DND-41 (cell line): ENCODE measurements around the gene UBE2N.
A peak's percentile ranks its signal among the peaks of the same experiment; 100 is the strongest.

Experiments used
- ATAC-seq: fragments of 200-7000 bp; cut with Tn5 transposase; 3 replicates; pipeline ENCODE4 v1.9.1; 2021; ENCODE audit warnings: low read depth; ENCODE audit not compliant: insufficient read depth
- DNase-seq: peaks from one replicate; pipeline ENCODE4 v3.0.0-alpha.2; 2020
- H2AFZ ChIP-seq: 2 replicates; pipeline ENCODE4 v1.6.0; 2012; ENCODE audit warnings: low read depth, low read length
- H3K27ac ChIP-seq: 2 replicates; pipeline ENCODE4 v1.5.1; 2012; ENCODE audit warnings: low read length, inconsistent platforms
- H3K27me3 ChIP-seq: fragments of 200-600 bp; sonication (generic); 2 replicates; pipeline ENCODE4 v1.6.0; 2012; ENCODE audit warnings: low read length, mild to moderate bottlenecking, inconsistent platforms; ENCODE audit not compliant: insufficient read depth, poor library complexity
- H3K36me3 ChIP-seq: 2 replicates; pipeline ENCODE4 v1.5.1; 2012; ENCODE audit warnings: low read length, inconsistent platforms; ENCODE audit not compliant: insufficient read depth
- H3K4me1 ChIP-seq: 2 replicates; pipeline ENCODE4 v1.5.1; 2012; ENCODE audit warnings: mild to moderate bottlenecking, low read length; ENCODE audit not compliant: insufficient read depth
- H3K4me2 ChIP-seq: 2 replicates; pipeline ENCODE4 v1.6.0; 2012; ENCODE audit warnings: mild to moderate bottlenecking, moderate library complexity, low read length, inconsistent platforms; ENCODE audit not compliant: insufficient read depth
- H3K4me3 ChIP-seq, 2 experiments: fragments of 200-600 bp in 1 of 2; shearing (Covaris generic) in 1 of 2; 2 replicates each; pipeline ENCODE4 v1.5.1; 2012 to 2016; ENCODE audit warnings: inconsistent platforms in 2 of 2, low read length in 2 of 2, mild to moderate bottlenecking in 2 of 2, low read depth in 1 of 2, moderate library complexity in 1 of 2
- H3K79me2 ChIP-seq: 2 replicates; pipeline ENCODE4 v1.6.0; 2012; ENCODE audit warnings: low read length, inconsistent platforms; ENCODE audit not compliant: insufficient read depth
- H3K9ac ChIP-seq: 2 replicates; pipeline ENCODE4 v1.6.0; 2012; ENCODE audit warnings: low read depth, mild to moderate bottlenecking, inconsistent platforms, low read length, moderate library complexity
- H3K9me3 ChIP-seq: 2 replicates; pipeline ENCODE4 v1.5.1; 2012; ENCODE audit warnings: low read length, moderate library complexity, mild to moderate bottlenecking, inconsistent platforms; ENCODE audit not compliant: insufficient read depth, severe bottlenecking
- H4K20me1 ChIP-seq: 2 replicates; pipeline ENCODE4 v1.6.0; 2012; ENCODE audit warnings: low read length; ENCODE audit not compliant: insufficient read depth
- CTCF ChIP-seq: IDR thresholded peaks from 2 replicates; pipeline ENCODE4 v1.5.1; 2012; ENCODE audit warnings: borderline replicate concordance, low read length, moderate library complexity, mild to moderate bottlenecking; ENCODE audit not compliant: poor library complexity, severe bottlenecking; ENCODE audit errors: extremely low read depth
- EZH2 ChIP-seq: IDR thresholded peaks from 3 replicates; pipeline ENCODE4 v1.6.1; 2012; ENCODE audit warnings: borderline replicate concordance, low read depth, mild to moderate bottlenecking, moderate library complexity, low read length, inconsistent platforms; ENCODE audit not compliant: severe bottlenecking

Gene UBE2N

GRCh38 chr12:93407963-93408283 is 33.8 kb downstream of the UBE2N start:
- TF ChIP-seq EZH2, result no peak
- no peak for TF ChIP-seq CTCF
- no peak overlapping the region for H3K4me3 ChIP-seq
- H3K4me2 ChIP-seq, result no peak overlapping the region
- no peaks in the 10 kb centered on the region for H3K4me1 ChIP-seq
- H2AFZ ChIP-seq, result no peak overlapping the region
- no peaks in the 10 kb centered on the region for H3K27me3 ChIP-seq
- peaks cover 37% of the 10 kb centered on the region for H3K79me2 ChIP-seq
- H3K36me3 ChIP-seq, result peaks cover 74% of the 10 kb centered on the region
- no peak overlapping the region for H3K27ac ChIP-seq
- no peaks in the 10 kb centered on the region for H3K9me3 ChIP-seq
- no peak for DNase-seq
- no peak for ATAC-seq
- peaks cover 29% of the 10 kb centered on the region for H4K20me1 ChIP-seq
- H3K9ac ChIP-seq, result no peak overlapping the region

GRCh38 chr12:93407054-93407962 is 34.4 kb downstream of the UBE2N start:
- DNase-seq, result no peak
- H3K36me3 ChIP-seq, result peaks cover 77% of the 10 kb centered on the region
- ATAC-seq, result peak; percentile 28; the same call in 2 of the 3 replicates
- H4K20me1 ChIP-seq, result peaks cover 27% of the 10 kb centered on the region
- peaks cover 31% of the 10 kb centered on the region for H3K79me2 ChIP-seq
- H3K4me2 ChIP-seq, result no peak overlapping the region
- H2AFZ ChIP-seq, result no peak overlapping the region
- H3K9ac ChIP-seq, result no peak overlapping the region
- H3K27ac ChIP-seq, result peak overlapping the region; percentile 32; the same call in 1 of the 2 replicates
- H3K4me3 ChIP-seq, result no peak overlapping the region
- no peaks in the 10 kb centered on the region for H3K9me3 ChIP-seq
- no peaks in the 10 kb centered on the region for H3K27me3 ChIP-seq
- TF ChIP-seq CTCF (no peak), EZH2 (no peak)
- H3K4me1 ChIP-seq, result no peaks in the 10 kb centered on the region

GRCh38 chr12:93404961-93405849 is 36.5 kb downstream of the UBE2N start:
- H3K36me3 ChIP-seq, result peaks cover 64% of the 10 kb centered on the region
- H2AFZ ChIP-seq, result no peak overlapping the region
- H3K4me2 ChIP-seq, result no peak overlapping the region
- TF ChIP-seq EZH2 (no peak), CTCF (no peak)
- ATAC-seq, result 0 out of 3 replicates have a peak, but pooled peaks have one; percentile 34
- DNase-seq, result no peak
- no peak overlapping the region for H3K4me3 ChIP-seq
- no peak overlapping the region for H3K9ac ChIP-seq
- H3K9me3 ChIP-seq, result no peaks in the 10 kb centered on the region
- no peaks in the 10 kb centered on the region for H3K27me3 ChIP-seq
- H3K4me1 ChIP-seq, result no peaks in the 10 kb centered on the region
- H3K27ac ChIP-seq, result no peak overlapping the region
- peaks cover 12% of the 10 kb centered on the region for H4K20me1 ChIP-seq
- peaks cover 10% of the 10 kb centered on the region; the same call in 1 of the 2 replicates for H3K79me2 ChIP-seq
